GM18858 (cell line): Measurements from ENCODE around the gene HPSE2.
"Not testable (repeated sequence)": the region's sequence is repeated elsewhere in the genome, so short reads cannot be mapped to it uniquely, and the experiment has no call there.

ENCODE experiments used
- ATAC-seq: cut with Tn5 transposase; IDR thresholded peaks from one replicate; pipeline ENCODE4 v1.9.1; 2021; ENCODE audit not compliant: unreplicated experiment

Gene HPSE2

DNA sequence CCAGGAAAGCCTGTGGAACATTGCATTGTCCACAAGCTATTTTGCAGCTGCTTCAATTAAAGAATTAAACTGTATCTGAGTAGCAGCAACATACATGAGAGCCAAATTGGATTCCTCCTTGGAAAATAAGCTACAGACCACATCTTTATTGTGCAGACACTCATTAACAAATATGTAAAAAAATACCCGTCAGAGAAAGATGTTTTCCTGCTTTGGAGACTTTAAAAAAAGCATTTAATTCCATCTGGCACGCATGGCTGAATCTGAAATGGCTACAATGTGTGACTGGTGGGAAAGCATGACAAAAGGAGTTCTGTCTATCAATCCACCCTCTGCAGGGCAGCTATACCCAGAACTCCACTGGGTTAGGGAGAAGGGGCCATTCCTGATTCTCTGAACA is 715.8 kb downstream of the HPSE2 start:
- no peak for ATAC-seq

DNA sequence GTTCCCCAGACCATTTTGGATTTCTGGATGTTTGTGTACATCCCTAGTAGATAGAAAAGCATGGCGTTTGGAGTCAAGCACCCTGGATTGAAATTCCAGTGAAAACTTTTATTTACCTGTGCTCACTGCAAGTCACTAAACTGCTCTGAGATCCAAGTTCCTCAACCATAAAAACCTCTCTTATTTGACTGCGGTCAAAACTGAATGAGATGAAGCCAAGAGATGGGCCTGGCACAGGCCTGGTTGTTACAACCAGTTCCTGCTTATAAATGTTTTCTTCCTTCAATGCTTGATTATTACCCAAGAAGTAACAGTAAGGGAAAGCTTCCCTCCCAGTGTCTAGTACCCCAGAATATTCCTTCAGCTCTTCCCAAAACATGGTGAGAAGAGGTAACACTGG is 718.0 kb downstream of the HPSE2 start:
- no peak for ATAC-seq

DNA sequence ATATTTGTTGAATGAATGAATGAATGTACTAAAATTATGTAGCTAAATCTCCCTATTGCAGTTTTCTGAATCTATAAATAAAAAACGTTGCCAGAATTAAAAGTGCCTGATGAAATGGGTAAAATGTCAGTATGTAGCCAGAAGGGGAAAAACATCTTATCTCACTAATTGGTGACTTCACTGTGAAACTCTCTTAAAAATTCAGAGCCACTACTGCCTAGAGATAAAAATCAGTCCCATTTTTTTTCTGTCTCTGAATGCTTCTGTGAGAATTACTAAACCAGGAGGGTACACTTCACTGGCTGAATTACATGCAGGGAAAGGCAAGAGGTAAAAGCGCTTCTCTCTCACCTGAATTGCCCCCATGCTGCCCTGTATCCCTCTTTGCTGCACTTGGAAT is 719.3 kb downstream of the HPSE2 start:
- ATAC-seq: no peak

DNA sequence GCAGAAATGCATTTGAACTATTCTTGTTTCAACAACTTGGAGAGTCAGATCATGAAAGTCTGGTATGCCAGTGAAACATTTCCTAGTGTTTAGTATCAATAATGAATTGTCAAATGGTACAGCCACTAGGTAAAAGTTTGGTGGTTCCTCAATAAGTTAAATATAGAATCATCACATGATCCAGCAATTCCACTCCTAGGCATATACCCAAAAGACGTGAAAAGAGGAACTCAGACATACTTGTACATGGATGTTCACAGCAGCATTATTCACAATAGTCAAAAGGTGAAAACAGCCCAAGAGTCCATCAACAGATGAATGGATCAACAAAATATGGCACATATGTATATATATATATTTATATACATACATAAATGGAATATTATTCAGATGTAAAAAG is 721.9 kb downstream of the HPSE2 start:
- ATAC-seq: no peak

DNA sequence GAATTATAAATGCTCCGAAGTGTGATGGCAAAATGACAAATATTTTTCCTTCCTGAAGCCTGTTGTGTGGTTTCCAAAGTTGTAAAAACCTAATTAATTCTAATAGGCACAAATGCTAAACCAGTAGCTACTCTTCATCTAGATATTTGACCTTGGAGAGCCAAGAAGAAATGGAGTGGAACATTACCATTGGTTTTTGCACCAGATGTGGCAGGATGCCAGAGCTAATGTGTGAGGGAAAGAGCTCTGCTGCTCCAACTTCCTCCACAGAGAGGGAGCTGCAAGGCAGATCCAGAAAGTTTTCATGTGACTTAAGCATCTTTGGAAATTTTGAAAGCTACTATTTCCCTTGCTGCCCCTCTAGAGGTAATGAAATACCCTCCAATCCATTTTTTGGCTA is 723.8 kb downstream of the HPSE2 start:
- no peak for ATAC-seq

DNA sequence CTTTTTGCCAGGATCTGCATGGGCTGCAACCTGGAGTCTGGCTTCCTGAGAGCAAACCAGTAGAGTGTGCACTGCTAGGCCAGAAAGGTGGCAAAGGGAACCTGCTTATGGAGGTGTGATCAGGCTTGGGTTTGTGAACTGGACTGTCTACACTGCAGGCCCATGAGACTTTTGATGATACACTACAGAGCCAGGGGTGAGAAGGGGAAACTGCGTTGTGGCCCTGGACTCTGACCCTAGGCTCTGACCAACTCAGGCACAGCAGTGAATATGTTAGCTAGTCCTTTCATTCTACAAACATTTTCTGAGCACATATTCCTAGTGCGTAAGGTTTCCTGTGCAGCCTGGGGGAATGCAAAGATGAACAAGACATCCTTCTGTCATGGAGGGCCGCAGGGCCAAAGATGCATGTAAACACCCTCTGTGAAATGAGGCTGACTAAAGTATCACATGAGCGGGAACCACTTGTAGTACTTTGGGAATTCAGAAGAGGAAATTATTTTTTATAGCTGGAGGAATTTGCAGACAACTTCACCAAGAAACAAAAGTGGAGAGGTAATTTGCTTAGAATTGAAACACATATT is 725.1 kb downstream of the HPSE2 start:
- ATAC-seq: no peak

DNA sequence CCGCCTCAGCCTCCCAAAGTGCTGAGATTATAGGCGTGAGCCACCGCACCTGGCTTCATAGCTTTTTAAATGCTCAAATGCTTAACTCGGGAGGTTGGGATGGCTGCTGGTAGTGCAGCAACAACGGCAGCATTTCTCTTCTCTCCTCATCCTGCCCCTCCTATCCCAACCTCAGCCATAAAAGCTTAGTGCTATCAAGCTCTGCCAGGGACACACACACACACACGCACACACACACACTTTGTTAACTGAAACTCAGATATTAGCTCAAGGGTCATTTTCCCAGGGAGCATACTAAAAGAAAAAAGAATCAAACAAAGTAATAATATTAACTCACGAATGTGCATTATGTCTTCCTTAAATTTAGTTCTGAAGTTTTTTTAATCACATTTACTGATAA is 725.9 kb downstream of the HPSE2 start:
- no peak for ATAC-seq

DNA sequence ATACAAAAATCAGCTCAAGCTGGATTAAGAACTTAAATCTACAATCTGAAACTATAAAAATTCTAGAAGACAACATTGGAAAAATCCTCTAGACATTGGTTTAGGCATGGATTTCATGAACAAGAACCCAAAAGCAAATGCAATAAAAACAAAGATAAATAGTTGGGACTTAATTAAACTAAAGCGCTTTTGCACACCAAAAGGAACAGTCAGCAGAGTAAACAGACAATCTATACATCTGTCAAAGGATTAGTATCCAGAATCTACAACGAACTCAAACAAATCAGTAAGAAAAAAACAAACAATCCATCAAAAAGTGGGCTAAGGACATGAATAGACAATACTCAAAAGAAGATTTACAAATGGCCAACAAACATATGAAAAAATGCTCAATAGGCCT is 733.1 kb downstream of the HPSE2 start:
- ATAC-seq: not testable (repeated sequence)

DNA sequence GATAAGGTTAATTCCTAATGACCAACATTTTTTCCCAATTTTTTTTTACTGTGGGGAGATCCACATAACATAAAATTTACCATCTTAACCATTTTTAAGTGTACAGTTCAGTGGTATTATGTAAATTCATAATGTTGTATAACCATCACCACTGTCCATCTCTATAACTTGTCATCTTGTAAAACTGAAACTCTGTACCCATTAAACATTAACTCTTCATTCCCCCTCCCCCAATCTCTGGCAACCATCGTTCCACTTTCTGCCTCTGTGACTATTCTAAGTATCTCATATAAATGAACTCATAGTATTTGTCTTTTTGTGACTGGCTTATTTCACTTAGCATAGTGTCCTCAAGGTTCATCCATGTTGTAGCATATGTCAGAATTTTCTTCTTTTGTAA is 742.9 kb downstream of the HPSE2 start:
- ATAC-seq: no peak

DNA sequence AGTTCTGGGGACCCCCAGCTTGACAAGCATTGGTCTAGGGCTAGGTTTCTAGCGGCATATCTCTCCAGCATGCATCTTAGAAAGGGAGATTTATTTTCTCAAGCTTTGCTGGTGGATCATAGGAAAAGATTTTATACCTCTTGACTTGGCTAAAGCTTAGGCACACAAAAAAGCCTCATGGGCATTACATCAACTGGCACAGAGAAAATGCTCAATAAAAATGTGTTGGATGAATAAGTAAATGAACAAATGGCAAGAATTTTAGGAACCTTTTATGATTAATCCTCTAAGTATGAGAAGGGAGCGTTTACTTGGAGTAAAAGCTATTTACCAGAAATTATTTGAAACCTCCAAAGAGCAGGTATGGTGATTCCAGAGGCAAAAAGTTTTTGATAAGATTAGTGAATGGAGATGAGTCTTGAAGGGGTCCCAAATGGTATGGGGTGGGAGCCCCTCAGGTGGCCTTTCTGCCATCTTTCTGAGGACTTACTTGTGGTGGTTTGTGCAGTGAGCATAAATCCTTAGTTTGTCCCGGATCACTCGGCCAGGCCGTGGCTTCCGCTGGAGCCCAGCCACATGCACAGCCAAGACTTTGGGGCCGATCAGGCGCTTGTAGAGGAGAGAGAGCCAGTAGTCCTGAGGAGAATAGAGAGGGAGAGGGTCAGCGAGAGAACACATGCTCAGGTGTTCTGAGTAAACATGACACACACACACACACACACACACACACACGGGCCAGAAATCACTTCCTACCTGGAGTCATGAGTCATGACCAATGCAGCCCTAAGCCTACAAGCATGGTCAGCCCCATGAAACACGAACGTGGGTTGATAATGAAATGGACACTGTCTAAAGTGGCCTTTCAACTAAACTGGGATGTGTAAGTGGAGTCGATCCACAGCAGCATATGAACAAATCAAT is 745.8 kb downstream of the HPSE2 start:
- no peak for ATAC-seq

DNA sequence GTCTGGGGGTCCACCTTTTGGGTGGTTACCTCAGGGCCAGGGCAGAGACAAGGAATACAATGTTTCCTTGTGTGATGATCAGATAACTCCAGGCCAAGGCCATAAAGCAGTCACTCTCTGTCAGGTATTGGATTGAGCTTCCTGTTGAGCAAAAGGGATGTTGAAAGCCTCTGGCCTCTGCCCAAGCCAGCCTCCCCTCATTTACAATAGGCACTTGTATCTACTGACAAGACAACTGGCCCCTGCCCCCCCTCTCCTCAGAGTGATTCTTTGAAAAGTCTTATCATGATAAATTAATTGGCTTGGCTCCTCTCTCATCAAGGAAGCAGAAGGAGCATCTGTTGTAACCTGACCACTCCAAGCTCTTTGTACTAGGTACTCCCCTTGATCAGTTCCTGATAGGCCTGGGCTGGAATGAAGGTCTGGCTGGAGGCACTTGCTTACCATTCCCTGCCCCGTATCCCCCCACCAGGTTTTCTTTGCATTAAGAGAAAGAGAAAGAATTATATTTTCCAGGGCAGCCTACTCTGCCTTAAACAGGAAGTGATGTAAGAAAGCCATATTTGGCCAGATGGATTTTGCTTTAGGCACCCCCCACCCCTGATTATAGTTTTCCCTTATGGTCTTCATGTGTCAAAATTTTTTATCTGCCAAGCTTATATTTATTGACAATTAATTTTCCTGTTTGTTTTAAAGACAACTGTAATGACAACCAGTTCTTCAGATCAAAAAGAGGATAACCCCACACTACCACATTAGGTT is 746.8 kb downstream of the HPSE2 start:
- ATAC-seq: no peak

DNA sequence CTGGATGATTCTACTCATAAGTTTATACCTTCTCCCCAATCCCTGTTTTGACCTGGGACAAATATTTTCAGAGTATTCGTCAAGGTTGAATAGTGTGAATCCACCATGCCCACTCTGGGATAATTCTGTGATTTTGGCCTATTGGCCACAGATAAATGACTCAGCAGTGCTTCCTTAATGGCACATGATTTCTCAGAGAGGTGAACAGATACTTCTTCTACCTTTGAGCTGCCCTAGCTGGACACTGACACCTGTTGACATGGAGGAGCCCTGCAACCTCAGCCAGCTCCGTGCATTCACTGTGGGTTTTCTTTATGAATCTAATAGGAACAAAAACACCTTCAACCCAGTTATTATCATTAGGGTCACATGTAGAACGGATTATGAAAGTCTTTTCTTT is 748.0 kb downstream of the HPSE2 start:
- ATAC-seq: no peak

DNA sequence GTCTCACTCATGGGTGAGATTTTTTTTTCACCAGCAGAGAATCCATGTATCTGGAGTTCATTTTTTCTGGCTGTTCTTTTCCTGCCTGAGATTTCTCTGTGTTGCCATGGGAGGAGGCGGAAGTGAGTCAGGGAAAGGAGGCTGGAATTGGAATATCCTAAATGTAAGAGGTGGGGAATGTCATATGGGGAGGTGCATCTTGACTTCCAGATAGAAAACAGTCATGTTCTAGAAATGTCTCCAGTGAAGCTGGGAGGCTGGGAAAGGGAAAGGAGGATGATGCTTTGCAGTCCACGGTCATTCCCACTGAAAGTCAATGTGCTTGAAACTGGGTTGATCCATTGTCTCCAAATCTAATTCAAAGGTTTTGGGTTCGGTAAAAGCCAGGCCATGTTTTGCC is 749.2 kb downstream of the HPSE2 start:
- ATAC-seq: no peak

DNA sequence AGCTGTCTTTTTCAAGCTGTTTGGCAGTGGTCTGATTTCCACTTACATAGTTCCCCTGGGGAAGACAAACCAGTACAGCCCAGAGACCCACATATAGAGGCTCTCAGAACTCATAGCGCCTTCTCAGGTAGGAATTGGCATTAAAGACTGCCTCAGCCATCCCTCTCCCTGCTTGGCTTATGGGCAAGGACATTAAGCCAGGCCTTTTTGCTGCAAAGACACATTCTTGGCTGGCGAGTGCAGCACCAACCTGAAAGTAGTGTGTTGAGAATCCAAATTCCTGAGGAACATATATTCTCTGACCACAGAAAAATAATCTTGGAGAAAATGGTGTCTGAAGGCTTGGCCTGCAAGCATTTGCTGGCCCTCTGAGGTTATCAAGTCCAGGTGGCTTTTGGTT is 749.7 kb downstream of the HPSE2 start:
- no peak for ATAC-seq

DNA sequence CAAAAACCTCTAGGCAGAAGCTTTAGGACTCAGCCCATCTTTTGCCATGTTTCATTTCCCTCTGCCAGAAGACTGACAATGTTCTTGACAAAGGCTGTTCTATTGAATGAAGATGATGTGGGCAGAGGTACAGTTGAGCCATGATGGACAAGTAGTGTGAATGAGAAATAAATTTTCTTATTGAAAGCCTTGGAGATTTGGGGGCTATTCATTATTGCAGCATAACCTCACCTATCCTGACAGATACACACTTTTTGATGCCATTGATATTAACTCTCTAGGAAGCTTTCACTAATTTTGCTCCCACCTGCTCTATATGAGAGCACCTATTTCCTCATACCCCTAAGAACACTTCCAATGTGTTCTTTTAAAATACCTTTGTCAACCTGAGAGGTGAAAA is 752.0 kb downstream of the HPSE2 start:
- ATAC-seq: no peak

DNA sequence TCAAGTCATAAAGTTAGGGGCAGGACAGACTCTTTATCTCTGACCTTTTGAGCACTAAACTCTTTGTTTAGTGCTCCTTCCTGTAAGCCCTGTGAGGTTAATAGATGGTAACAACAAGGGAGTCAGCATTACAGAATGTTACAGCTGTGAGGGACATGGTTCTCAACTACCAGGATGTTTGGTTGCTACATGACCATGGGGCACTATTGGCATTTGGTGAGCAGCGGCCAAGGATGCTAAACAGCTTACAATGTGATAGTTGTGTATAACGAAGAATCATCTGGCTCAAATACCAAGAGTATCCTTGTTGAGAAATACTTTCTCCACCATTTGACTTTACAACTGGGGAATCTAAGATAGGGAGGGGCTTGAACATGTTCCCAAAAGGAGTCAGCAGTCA is 753.6 kb downstream of the HPSE2 start:
- no peak for ATAC-seq

DNA sequence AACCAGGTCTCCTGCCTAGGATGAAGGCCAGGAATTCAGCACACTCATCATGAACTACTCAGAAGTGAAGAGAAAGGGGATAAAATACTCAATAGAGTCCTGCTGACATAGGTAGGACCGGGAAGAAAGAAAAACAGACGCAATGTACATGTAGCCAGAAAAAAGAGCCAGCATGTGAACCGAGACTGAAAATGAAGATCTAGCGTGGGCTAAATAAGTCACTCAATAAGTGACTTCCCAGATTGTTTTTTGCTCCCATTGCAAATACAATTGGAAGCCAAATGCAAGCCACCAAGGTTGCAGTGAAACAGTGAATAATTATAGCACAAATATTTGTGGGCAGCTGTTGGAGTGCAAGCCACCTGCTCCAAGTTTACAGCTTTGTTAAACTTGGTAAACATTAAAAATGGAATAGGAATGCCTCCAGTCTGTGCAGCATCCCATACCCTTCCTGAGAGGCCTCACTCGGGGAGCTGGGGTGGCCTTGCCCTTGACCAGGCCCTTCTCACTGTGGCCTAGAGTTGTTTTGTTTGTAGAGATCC is 754.2 kb downstream of the HPSE2 start:
- ATAC-seq: no peak

DNA sequence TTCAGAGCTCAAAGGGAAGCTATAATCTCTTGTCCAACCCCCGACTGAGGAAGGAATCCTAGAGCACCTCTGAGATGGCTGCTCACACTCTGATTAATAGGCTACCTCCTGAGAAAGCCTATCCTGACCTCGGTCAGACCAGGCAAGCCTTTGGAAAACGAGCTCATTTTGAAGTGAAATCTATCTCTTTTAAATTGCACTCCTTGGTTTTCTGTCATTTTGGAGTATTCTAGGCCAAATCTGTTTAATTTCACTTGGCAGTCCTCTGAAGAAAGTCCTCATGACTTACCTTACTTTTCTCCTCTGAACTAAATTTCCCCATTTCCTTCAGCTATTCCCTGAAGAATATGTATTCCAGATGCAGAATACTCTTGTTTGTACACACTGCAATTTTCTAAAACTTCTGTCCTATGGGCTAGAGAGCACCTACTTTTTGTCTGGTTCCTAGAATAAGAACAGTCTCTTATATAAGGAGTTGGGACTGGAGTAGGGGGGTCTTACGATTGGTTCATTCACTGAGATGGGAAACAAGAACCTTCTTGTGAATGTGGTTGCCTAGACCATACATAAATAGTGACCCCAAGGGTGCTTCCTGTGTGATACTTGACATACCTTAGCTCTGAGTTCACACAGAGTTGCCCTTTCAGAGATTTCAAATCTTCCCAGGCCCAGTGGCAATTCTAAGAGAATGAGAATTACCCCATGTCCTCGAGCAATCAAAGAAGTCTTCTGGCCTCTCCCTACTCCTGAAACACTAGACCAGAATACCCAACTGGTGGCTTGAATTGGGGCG is 757.0 kb downstream of the HPSE2 start:
- ATAC-seq: no peak

DNA sequence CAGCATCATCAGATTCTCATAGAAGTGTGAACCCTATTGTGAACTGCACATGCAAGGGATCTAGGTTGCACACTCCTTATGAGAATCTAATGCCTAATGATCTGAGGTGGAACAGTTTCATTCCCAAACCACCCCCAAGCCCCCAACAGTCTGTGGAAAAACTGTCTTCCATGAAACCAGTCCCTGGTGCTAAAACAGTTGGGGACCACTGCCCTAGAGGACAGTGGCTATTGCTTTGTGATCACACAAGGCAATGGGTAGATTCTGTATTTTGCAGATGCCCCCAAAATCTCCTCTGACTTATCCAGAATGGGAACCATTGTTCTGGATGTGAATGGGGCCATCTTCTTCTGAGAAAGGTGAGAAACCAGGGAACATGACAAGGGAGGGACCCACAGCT is 757.8 kb downstream of the HPSE2 start:
- no peak for ATAC-seq

DNA sequence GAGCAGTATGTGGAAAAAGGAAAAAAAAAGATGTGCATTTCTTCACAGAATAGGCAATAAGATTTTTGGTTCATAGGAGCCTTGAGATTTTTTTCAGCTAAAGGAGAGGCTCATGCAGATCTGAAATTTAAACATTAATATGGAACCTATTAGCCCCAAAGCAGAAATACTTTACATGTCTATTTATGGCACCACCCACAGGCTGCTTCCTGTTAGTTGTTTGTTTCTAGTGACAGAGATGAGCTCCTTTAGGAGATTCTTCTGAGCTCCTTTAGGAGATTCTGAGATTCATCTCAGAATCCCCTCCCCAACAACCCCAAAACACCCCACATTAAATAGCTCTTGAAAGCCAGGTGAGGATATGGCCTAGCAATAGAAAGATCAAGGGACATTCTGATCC is 761.0 kb downstream of the HPSE2 start:
- no peak for ATAC-seq

DNA sequence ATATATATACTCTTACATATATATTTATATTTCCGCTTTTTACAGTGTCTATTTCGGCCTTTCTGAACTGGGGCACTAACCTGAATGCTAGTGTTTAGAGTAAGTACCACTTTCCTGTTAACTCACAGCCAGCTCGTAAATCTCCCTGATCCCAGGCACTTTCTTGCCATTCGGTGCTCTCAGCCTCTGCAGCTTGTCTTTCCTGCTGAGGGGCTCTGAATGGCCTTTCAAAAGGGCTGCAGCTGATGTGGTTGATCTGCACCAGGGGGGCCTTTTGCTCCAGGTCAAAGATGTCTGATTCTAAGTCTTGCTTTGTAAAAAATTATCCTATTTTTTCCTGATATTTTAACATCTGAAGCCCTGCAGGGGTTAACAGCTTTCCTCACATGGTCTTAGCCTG is 763.5 kb downstream of the HPSE2 start:
- no peak for ATAC-seq
